GM19239 (cell line): ENCODE measurements around the gene CCT3.
A peak's percentile ranks its signal among the peaks of the same experiment; 100 is the strongest.
"Not testable (repeated sequence)": the region's sequence is repeated elsewhere in the genome, so short reads cannot be mapped to it uniquely, and the experiment has no call there.

Experiments
- DNase-seq: peaks from one replicate; pipeline ENCODE4 v3.0.0; 2011; ENCODE audit warnings: low spot score; ENCODE audit not compliant: insufficient read length
- FAIRE-seq: peaks from 2 replicates; lab custom pipeline; 2011; peaks lifted over from hg19 to GRCh38; lab: Jason Lieb, UNC

CCT3 gene

GRCh38 chr1:156368889-156369684, 31.0 kb upstream of the CCT3 start, which contains the start of gene RHBG:
Gene RHBG, plus strand, starts transcription at chr1:156369211. Its CDS starts 39 bp downstream, at chr1:156369250.
- FAIRE-seq (no peak), DNase-seq (no peak)

- FAIRE-seq (no peak), DNase-seq (no peak)
These were observed 30.1 kb upstream of the CCT3 start for GRCh38 chr1:156368157-156368658.

- FAIRE-seq: no peak
These were observed 29.5 kb upstream of the CCT3 start for GRCh38 chr1:156367383-156368156.

GRCh38 chr1:156366378-156367166, 28.5 kb upstream of the CCT3 start:
- DNase-seq (no peak), FAIRE-seq (no peak)

More at GRCh38 chr1:156367383-156368156, 29.5 kb upstream of the CCT3 start:
- no peak for DNase-seq

- no peak for DNase-seq
- no peak for FAIRE-seq
These were observed 27.7 kb upstream of the CCT3 start for GRCh38 chr1:156365754-156366153.

- no peak for DNase-seq
- FAIRE-seq: no peak
These were observed 22.4 kb upstream of the CCT3 start for GRCh38 chr1:156360534-156360933.

- no peak for FAIRE-seq
- no peak for DNase-seq
These were observed 21.9 kb upstream of the CCT3 start for GRCh38 chr1:156359973-156360372.

GRCh38 chr1:156359249-156359648, 21.2 kb upstream of the CCT3 start:
- no peak for FAIRE-seq
- DNase-seq: no peak

- DNase-seq: no peak
- FAIRE-seq: no peak
These were observed 20.5 kb upstream of the CCT3 start for GRCh38 chr1:156358641-156359040.

GRCh38 chr1:156357977-156358376, 19.9 kb upstream of the CCT3 start:
- FAIRE-seq (no peak), DNase-seq (no peak)

- peak; percentile 31 for FAIRE-seq
- DNase-seq: peak; percentile 77
These were observed 18.9 kb upstream of the CCT3 start for GRCh38 chr1:156356875-156357534.

GRCh38 chr1:156356262-156356874, 18.3 kb upstream of the CCT3 start:
- no peak for DNase-seq
- FAIRE-seq: no peak

- FAIRE-seq: not testable (repeated sequence)
These were observed 14.4 kb upstream of the CCT3 start for GRCh38 chr1:156352481-156352880.

GRCh38 chr1:156347331-156347730, 9.2 kb upstream of the CCT3 start:
- FAIRE-seq: no peak
- no peak for DNase-seq

More at GRCh38 chr1:156352481-156352880, 14.4 kb upstream of the CCT3 start:
- DNase-seq: not testable (repeated sequence)

GRCh38 chr1:156346636-156347035, 8.5 kb upstream of the CCT3 start:
- no peak for FAIRE-seq
- DNase-seq: no peak

GRCh38 chr1:156346035-156346434, 7.9 kb upstream of the CCT3 start:
- FAIRE-seq, DNase-seq: not testable (repeated sequence)

- FAIRE-seq (no peak), DNase-seq (no peak)
These were observed 6.3 kb upstream of the CCT3 start for GRCh38 chr1:156344409-156344808.

GRCh38 chr1:156342166-156342955, 4.3 kb upstream of the CCT3 start:
- DNase-seq: no peak
- FAIRE-seq: no peak

- FAIRE-seq (peak; percentile 60), DNase-seq (no peak)
These were observed 258 bp downstream of the CCT3 start for GRCh38 chr1:156337888-156338179.
